ENCODE results near the gene HIP1R. TPM values are rescaled to one million over a fixed set of nuclear protein-coding genes. Genes with fewer than 3 reads are reported as not detected.

HIP1R gene
- total RNA-seq, 1 experiment from 2014 or later: 36.7 TPM

DNA sequence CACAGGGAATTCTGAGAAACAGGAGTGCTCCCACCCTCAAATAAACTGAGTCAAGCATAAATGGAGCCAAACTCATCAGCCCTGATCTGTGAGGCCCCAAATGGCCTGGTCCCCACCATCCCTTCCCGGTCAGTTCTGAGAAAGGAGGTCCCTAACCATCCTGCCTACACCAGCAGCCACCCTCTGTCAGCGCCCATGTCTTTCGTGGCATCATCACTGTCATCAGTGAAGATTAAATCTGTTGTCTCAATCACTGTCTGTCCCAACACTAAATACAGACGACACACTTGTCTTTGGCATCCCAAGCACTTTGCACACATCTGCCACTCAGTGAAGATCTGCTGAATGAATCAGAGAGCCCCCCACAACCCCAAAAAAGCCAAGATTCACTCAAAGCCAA is 38.3 kb downstream of the HIP1R start:
- peak overlapping the region; percentile 100 for H3K27ac ChIP-seq (ENCODE audit: low read length)
- H3K9me3 ChIP-seq (ENCODE audit: control insufficient read depth, insufficient read depth, low read depth, low read length): no peaks in the 10 kb centered on the region
- peaks cover 14% of the 10 kb centered on the region; the same call in 1 of the 2 replicates for H3K36me3 ChIP-seq (ENCODE audit: control insufficient read depth, insufficient read depth, low read length)
- ChIA-PET POLR2A (no interaction called here), CTCF (no interaction called here)
- H3K4me1 ChIP-seq (ENCODE audit: control insufficient read depth, insufficient read depth, low read length): peaks cover 98% of the 10 kb centered on the region
- ATAC-seq (no peak), DNase-seq (ENCODE audit: low read depth, low spot score) (no peak)
- no peak overlapping the region for H3K4me3 ChIP-seq (ENCODE audit: low read depth in 2 of 2, low read length in 2 of 2)
- H3K27me3 ChIP-seq (ENCODE audit: control insufficient read depth, insufficient read depth, low read length): no peaks in the 10 kb centered on the region
- BruUV-seq (replicated peaks): no TSS peak
- intact Hi-C loops (cut with micrococcal nuclease; ENCODE audit: unreplicated experiment) (no loop called here), in situ Hi-C loops (cut with HindIII; ENCODE audit: low pct_unique_long_range_greater_than_20kb, low sequenced_read_pairs) (no loop called here)
- TF ChIP-seq, protein P1, sequence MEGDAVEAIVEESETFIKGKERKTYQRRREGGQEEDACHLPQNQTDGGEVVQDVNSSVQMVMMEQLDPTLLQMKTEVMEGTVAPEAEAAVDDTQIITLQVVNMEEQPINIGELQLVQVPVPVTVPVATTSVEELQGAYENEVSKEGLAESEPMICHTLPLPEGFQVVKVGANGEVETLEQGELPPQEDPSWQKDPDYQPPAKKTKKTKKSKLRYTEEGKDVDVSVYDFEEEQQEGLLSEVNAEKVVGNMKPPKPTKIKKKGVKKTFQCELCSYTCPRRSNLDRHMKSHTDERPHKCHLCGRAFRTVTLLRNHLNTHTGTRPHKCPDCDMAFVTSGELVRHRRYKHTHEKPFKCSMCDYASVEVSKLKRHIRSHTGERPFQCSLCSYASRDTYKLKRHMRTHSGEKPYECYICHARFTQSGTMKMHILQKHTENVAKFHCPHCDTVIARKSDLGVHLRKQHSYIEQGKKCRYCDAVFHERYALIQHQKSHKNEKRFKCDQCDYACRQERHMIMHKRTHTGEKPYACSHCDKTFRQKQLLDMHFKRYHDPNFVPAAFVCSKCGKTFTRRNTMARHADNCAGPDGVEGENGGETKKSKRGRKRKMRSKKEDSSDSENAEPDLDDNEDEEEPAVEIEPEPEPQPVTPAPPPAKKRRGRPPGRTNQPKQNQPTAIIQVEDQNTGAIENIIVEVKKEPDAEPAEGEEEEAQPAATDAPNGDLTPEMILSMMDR (IDR thresholded peaks at IDR 0.05): no peak
- TF ChIP-seq TCF7L2 (IDR thresholded peaks at IDR 0.05; ENCODE audit: low read depth, low read length) (no peak), POLR2AphosphoS5 (IDR thresholded peaks at IDR 0.05; ENCODE audit: low read depth, low read length) (no peak), SIN3A (IDR thresholded peaks at IDR 0.05; ENCODE audit: borderline replicate concordance, insufficient read depth, low read depth, low read length) (no peak)
- TF ChIP-seq, protein P2, sequence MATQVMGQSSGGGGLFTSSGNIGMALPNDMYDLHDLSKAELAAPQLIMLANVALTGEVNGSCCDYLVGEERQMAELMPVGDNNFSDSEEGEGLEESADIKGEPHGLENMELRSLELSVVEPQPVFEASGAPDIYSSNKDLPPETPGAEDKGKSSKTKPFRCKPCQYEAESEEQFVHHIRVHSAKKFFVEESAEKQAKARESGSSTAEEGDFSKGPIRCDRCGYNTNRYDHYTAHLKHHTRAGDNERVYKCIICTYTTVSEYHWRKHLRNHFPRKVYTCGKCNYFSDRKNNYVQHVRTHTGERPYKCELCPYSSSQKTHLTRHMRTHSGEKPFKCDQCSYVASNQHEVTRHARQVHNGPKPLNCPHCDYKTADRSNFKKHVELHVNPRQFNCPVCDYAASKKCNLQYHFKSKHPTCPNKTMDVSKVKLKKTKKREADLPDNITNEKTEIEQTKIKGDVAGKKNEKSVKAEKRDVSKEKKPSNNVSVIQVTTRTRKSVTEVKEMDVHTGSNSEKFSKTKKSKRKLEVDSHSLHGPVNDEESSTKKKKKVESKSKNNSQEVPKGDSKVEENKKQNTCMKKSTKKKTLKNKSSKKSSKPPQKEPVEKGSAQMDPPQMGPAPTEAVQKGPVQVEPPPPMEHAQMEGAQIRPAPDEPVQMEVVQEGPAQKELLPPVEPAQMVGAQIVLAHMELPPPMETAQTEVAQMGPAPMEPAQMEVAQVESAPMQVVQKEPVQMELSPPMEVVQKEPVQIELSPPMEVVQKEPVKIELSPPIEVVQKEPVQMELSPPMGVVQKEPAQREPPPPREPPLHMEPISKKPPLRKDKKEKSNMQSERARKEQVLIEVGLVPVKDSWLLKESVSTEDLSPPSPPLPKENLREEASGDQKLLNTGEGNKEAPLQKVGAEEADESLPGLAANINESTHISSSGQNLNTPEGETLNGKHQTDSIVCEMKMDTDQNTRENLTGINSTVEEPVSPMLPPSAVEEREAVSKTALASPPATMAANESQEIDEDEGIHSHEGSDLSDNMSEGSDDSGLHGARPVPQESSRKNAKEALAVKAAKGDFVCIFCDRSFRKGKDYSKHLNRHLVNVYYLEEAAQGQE (IDR thresholded peaks at IDR 0.05; ENCODE audit: insufficient read depth in 1 of 2, low read depth in 2 of 2, low read length in 1 of 2): no peak

DNA sequence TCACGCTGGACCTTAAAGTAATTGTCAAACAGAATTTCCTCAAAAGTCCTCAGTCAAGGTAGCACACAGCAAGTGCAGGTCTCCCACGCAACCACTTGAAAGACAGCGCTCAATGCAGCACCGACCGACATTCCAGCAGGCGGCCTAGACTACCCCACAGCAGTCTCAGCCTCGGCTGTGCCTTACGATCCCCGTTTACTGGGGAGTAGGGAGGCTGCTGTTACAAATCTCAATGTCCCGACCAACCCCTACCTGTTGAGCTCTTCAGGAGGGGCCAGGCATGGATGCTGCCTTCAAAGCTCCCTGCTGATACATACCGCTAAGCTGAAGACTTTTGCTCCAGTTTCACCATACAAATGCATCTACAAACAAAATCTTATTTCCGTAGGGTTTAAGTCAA is 38.8 kb downstream of the HIP1R start:
- BruUV-seq (replicated peaks): no TSS peak
- peak; percentile 63 for ATAC-seq
- ChIA-PET POLR2A (no interaction called here), CTCF (interaction anchor here (1.1 kb wide), 1 partner anchor 20 kb away, joined by 6 read pairs; no protein-coding TSS in a partner anchor)
- H3K4me3 ChIP-seq (ENCODE audit: low read depth in 2 of 2, low read length in 2 of 2): peak overlapping the region in 1 of 2 experiments; percentile 11; a peak in 2 of 4 replicates
- in situ Hi-C loops (cut with HindIII; ENCODE audit: low pct_unique_long_range_greater_than_20kb, low sequenced_read_pairs): no loop called here
- no peaks in the 10 kb centered on the region for H3K27me3 ChIP-seq (ENCODE audit: control insufficient read depth, insufficient read depth, low read length)
- peaks cover 12% of the 10 kb centered on the region; the same call in 1 of the 2 replicates for H3K36me3 ChIP-seq (ENCODE audit: control insufficient read depth, insufficient read depth, low read length)
- H3K27ac ChIP-seq (ENCODE audit: low read length): peak overlapping the region; percentile 100
- intact Hi-C loops (cut with micrococcal nuclease; ENCODE audit: unreplicated experiment): no loop called here
- H3K4me1 ChIP-seq (ENCODE audit: control insufficient read depth, insufficient read depth, low read length): peaks cover 96% of the 10 kb centered on the region
- H3K9me3 ChIP-seq (ENCODE audit: control insufficient read depth, insufficient read depth, low read depth, low read length): no peaks in the 10 kb centered on the region
- DNase-seq (ENCODE audit: low read depth, low spot score): no peak
- peak; percentile 89 for TF ChIP-seq TCF7L2 (IDR thresholded peaks at IDR 0.05; ENCODE audit: low read depth, low read length)
- TF ChIP-seq, protein P1 (IDR thresholded peaks at IDR 0.05): no peak
